Upper lobe of left lung (tissue), 4 donors: ENCODE results near the gene KIF5B.

Experiments
- CTCF ChIP-seq, 6 experiments: fragments of 450-650 bp in 4 of 6; fragments of 200-600 bp in 2 of 6; sonication (generic) in 2 of 6; IDR thresholded peaks; one replicate each; pipeline ENCODE4 v1.5.1; 2016 to 2019; ENCODE audit warnings: antibody characterized with exemption in 6 of 6
- POLR2AphosphoS5 ChIP-seq, 2 donors: sonication (generic); formaldehyde crosslinking; IDR thresholded peaks; one replicate each; pipeline ENCODE4 v1.5.1; 2017; ENCODE audit warnings: antibody characterized with exemption in 2 of 2

DNA sequence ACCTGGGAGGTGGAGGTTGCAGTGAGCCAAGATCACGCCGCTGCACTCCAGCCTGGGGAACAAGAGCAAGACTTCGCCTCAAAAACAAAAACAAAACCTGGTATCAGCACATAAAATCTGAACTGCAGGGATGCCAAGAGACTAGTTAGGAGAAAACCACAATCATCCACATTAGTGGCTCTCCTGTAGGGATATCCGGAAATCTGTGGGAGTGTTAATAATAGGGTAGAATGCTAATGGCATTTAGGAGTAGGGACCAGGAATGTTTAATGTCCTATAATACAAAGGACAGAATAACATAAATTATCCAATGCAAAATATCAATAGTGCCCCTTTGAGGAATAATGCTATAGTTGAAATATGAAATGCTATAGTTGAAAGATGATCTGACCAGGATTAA, 24.3 kb downstream of the KIF5B start:
- TF ChIP-seq POLR2AphosphoS5 (IDR thresholded peaks at IDR 0.05) (no peak), CTCF (IDR thresholded peaks at IDR 0.05) (no peak)
